HG03095 (cell line): ENCODE measurements around the gene TEAD1.
A peak's percentile ranks its signal among the peaks of the same experiment; 100 is the strongest.

Experiments used
- ATAC-seq: cut with Tn5 transposase; IDR thresholded peaks from one replicate; pipeline ENCODE4 v1.9.1; 2021; ENCODE audit warnings: moderate library complexity; ENCODE audit not compliant: unreplicated experiment

The TEAD1 gene

GRCh38 chr11:12706545-12707499 lies 32.6 kb downstream of the TEAD1 start:
- no peak for ATAC-seq

- ATAC-seq, result no peak
Measured at GRCh38 chr11:12707500-12707880, 33.3 kb downstream of the TEAD1 start.

GRCh38 chr11:12711496-12711895 lies 37.3 kb downstream of the TEAD1 start:
- no peak for ATAC-seq

DNA sequence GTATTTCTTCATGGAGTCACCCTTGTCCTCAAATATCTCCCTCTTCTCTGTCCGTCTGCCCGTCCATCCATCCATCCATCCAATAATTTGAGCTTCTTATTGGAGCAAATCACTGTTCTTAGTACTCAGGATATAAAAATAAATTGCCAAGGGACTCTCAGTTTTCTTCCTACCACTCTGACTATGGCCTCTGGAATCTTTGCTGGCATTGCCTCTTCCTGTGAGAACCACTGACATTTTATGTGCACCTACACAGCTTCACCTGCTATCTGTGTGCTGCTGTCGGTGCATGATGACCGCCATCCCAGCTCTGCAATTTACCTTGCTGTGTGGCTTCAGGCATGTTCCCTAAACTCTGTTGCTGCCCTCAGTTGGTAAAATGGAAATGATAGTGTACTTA lies 37.9 kb downstream of the TEAD1 start:
- no peak for ATAC-seq

- ATAC-seq, result no peak
Measured at GRCh38 chr11:12715131-12715530, 40.9 kb downstream of the TEAD1 start.

DNA sequence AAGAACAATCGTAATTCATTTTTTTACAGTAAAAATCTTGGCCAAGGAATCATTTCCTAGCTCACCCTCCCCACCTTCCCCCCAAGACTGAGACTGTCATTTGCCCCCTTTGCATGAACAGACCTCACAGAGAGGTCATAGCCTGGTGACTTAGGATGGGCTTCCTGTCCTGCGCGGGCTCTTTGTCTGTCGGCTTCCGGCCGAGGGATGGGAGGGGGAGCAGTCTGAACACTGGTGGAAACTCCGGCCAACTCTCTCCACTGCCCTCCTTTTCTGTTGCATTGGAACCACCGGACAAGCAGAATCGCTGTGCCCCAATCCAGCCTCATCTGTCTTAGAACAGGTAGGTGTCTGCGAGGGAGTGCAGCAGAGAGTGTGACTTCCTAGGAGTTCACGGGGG lies 41.7 kb downstream of the TEAD1 start:
- ATAC-seq, result no peak

DNA sequence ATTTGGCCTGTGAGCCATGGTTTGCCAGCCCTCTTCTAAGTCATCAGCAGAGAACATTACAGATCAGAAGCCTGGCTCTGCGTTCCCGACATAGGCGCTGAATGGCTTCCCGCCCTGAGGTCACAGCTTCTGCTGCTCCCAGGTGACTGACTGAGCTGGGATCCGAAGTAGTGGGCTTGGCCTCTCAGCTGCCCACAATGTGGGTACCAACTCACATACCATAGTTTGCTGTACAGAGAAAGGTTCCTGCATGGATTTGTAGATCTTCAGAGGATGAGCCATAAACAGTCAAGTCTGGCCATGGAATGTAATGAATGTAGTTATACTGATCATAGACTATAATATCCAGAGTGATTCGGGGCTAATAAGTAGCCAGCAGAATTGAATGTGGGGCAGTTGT lies 42.6 kb downstream of the TEAD1 start:
- no peak for ATAC-seq

- peak; percentile 97 for ATAC-seq
Measured at GRCh38 chr11:12717851-12718291, 43.6 kb downstream of the TEAD1 start.

GRCh38 chr11:12719221-12719620 lies 45.0 kb downstream of the TEAD1 start:
- no peak for ATAC-seq

DNA sequence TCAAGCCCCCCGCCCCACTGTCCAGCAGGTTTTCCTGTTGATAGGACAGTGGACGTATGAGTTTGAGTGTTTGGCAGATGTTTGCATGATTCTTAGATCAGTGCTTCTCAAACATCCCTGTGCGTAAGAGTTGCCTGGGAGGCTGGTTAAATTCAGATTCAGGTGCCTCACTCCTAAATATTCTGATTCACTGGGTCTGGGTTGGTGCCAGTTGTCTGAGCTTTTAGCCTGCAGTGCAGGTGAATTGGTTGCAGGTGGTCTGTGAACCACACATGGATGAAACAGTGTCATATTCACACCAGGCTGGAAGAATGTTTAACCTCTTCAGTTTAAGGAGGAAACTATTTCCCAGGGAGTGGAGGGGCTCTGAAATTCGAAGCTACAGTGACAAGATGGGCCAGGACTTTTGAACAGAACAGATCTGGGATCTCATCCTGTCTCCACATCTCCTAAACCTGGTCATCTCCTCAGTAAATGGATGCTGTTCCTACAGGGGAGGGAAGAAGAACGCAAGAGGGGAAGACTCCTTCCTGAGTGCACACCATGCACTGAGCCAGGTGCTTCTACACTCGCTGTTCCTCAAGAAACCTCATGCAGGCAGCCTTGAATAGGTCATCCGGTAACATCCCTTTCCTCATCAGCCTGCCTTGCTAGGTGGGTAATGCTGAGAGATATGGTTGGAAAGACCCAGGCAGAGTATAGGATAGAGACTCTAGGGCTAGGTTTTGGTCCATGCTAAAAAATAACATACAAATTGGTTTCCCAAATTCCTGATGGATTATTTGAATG lies 47.8 kb downstream of the TEAD1 start:
- no peak for ATAC-seq

DNA sequence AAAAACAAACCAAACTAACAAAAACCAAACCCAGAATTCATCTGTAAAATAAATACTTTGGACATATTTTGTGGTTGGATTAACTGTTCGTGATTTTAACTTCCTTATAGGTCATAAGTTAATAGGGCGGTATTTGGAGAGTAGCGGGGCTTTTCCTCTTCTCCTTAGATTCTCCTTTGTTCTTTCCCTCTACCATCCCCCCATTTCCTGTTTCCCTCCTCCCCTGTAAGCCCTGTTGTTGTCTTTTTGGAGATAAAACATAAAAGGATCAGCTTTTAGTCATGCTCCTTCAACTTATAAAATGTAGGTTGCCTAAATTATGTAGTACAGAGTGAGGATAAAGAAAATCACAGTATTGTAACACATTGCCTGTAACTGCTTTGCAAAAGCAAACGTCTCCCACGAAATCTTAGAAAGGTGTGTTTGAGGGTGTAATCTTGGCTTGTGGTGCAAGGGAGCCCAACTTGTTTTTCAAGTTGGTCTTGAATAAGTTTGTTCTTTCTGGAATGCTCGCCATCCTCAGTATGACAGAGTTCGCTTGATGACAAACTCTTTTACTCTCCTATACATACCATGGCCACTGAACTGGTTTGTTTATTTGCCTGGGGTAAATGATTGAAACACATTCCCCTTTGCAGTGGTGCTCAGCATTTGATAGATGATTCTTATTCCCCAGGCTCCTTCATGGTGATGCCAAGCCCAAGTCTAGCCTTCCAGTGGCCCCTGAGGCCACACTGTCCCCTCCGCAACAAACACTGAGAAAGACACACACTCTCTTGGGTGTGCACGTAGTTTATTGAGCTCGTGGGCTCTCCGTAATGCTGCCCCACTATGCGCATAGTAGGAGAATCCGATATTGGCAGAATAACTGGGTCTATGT lies 49.4 kb downstream of the TEAD1 start:
- ATAC-seq, result no peak

GRCh38 chr11:12724301-12725054 lies 50.3 kb downstream of the TEAD1 start:
- ATAC-seq, result no peak

GRCh38 chr11:12725055-12725862 lies 51.0 kb downstream of the TEAD1 start:
- no peak for ATAC-seq

GRCh38 chr11:12725863-12726682 lies 51.9 kb downstream of the TEAD1 start:
- no peak for ATAC-seq

DNA sequence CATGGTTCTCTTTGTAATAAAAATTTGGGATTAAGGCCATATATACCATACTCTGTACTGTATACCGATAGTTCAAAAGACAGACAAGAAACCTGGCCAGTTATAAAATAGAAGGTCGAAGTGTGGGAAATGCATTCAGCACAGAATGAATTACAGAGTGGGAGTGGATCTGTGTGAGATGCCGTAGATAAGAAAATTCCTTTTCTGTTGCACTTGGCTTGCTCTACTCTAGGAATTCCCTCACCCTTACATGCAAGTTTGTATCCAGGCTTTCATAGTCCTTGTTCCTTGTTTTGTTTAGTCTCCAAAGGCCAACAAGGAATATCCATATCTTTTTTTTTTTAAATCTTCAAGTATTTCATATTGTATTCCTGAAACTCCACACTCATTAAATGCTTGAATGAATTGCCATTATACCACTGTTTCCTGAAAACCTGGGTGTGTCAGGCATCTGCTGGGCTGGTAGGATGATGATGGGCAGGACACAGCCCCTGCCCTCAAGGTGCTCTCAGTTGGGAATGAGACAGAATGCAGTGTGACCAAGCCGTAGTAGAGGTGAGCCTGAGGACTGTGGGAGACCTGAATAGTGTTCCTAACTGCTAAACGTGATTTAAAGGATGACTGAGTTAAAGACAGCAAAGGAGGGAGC lies 53.5 kb downstream of the TEAD1 start:
- ATAC-seq, result no peak

DNA sequence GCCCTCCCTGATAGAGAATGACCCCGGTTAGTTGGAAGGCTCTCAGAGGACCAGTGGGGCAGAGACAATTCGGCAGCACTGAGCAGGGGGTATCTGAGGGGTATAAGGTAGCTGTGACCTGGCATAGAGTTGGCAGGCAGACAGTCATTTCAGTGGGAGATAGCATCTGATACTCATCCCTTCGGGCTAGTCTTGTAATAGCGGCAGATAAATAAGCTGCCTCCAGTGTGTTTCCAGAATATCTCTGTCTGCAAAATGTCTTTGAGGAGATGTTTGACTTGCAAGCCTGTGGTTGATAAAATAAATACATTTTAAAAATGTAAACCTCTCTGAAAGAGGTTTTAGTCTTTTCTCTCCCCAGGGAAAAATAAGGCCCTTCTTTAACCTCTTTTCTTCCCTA lies 54.2 kb downstream of the TEAD1 start:
- ATAC-seq, result no peak

DNA sequence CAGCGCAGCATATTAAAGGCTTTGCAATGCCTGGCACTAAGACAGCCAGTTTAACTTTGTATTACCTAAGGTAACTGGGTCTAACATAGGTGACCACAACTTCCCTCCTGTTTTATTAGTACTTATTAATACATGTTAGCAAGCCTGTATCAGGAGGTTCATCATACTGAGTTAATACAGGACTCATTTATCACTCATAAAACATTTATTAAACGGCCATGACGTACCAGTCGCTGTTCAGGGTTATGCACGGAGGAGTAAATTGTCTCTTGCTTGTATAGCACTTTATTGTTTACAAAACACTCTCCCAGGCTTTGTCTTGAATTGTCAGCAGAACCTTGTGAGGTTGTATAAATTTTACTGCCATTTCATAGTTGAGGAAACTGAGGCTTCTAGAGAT lies 55.7 kb downstream of the TEAD1 start:
- no peak for ATAC-seq

- ATAC-seq, result no peak
Measured at GRCh38 chr11:12731841-12732336, 57.7 kb downstream of the TEAD1 start.
